Liver (tissue), 9 donors: Measurements from ENCODE around the gene GRIA3. TPM values are rescaled to one million over a fixed set of nuclear protein-coding genes. Genes with fewer than 3 reads are reported as not detected.

ENCODE experiments used
- DNase-seq: peaks from one replicate; pipeline ENCODE4 v3.0.0-alpha.2; 2017; ENCODE audit warnings: low spot score
- H3K27ac ChIP-seq, 2 donors: one replicate each; pipeline ENCODE4 v1.7.0; 2013; ENCODE audit warnings: inconsistent platforms in 2 of 2, low read length in 2 of 2, control low read depth in 1 of 2, low read depth in 1 of 2, mild to moderate bottlenecking in 1 of 2
- H3K27me3 ChIP-seq, 4 donors: one replicate each; pipeline versions ENCODE4 v1.6.1 to v1.7.0; 2013; ENCODE audit warnings: low read length in 3 of 4, inconsistent platforms in 1 of 4, mild to moderate bottlenecking in 1 of 4, moderate library complexity in 1 of 4; ENCODE audit not compliant: control insufficient read depth in 4 of 4, insufficient read depth in 4 of 4
- H3K36me3 ChIP-seq, 4 donors: one replicate each; pipeline versions ENCODE4 v1.6.1 to v1.7.0; 2013; ENCODE audit warnings: low read length in 3 of 4, mild to moderate bottlenecking in 3 of 4, low read depth in 1 of 4, moderate library complexity in 1 of 4; ENCODE audit not compliant: control insufficient read depth in 4 of 4, insufficient read depth in 3 of 4
- H3K4me1 ChIP-seq, 4 donors: one replicate each; pipeline versions ENCODE4 v1.6.1 to v1.7.0; 2013; ENCODE audit warnings: low read length in 3 of 4, mild to moderate bottlenecking in 3 of 4, moderate library complexity in 1 of 4; ENCODE audit not compliant: control insufficient read depth in 4 of 4, insufficient read depth in 4 of 4
- H3K4me3 ChIP-seq, 3 donors: one replicate each; pipeline versions ENCODE4 v1.6.1 to v1.7.0; 2013; ENCODE audit warnings: low read length in 3 of 3, control low read depth in 1 of 3, low read depth in 1 of 3, mild to moderate bottlenecking in 1 of 3
- H3K9ac ChIP-seq, 2 donors: one replicate each; pipeline ENCODE4 v1.7.0; 2013; ENCODE audit warnings: low read length in 2 of 2, mild to moderate bottlenecking in 2 of 2, moderate library complexity in 2 of 2, control low read depth in 1 of 2, low read depth in 1 of 2
- H3K9me3 ChIP-seq, 4 donors: one replicate each; pipeline versions ENCODE4 v1.6.1 to v1.7.0; 2013; ENCODE audit warnings: low read length in 3 of 4; ENCODE audit not compliant: control insufficient read depth in 4 of 4
- CTCF ChIP-seq: fragments of 150-350 bp; IDR thresholded peaks from 2 replicates; pipeline ENCODE4 v1.5.1; 2017; ENCODE audit warnings: improper control_type of control experiment, low read depth, low read length; ENCODE audit not compliant: missing input control
- EGR1 ChIP-seq, 2 donors: IDR thresholded peaks; 2 replicates each; pipeline ENCODE4 v1.6.1; 2016 to 2018; ENCODE audit warnings: antibody characterized with exemption in 2 of 2, low read depth in 2 of 2
- FOXA1 ChIP-seq: IDR thresholded peaks from 2 replicates; pipeline ENCODE4 v1.6.1; 2016; ENCODE audit warnings: antibody characterized with exemption
- FOXA2 ChIP-seq: IDR thresholded peaks from 2 replicates; pipeline ENCODE4 v1.6.1; 2016; ENCODE audit warnings: antibody characterized with exemption
- GABPA ChIP-seq, 2 donors: IDR thresholded peaks in 1 of 2; conservative IDR thresholded peaks in 1 of 2; 2 replicates each; pipeline ENCODE4 v1.6.1; 2016; ENCODE audit warnings: antibody characterized with exemption in 2 of 2, mild to moderate bottlenecking in 1 of 2, moderate library complexity in 1 of 2
- HNF4A ChIP-seq, 2 donors: conservative IDR thresholded peaks; 2 replicates each; pipeline ENCODE4 v1.6.1; 2016; ENCODE audit warnings: antibody characterized with exemption in 2 of 2, mild to moderate bottlenecking in 2 of 2
- HNF4G ChIP-seq: IDR thresholded peaks from 2 replicates; pipeline ENCODE4 v1.6.1; 2016; ENCODE audit warnings: antibody characterized with exemption
- JUND ChIP-seq, 2 donors: IDR thresholded peaks; 2 replicates each; pipeline ENCODE4 v1.6.1; 2016; ENCODE audit warnings: antibody characterized with exemption in 2 of 2
- NR2F2 ChIP-seq: IDR thresholded peaks from 2 replicates; pipeline ENCODE4 v1.6.1; 2016; ENCODE audit warnings: antibody characterized with exemption
- RAD21 ChIP-seq, 2 donors: IDR thresholded peaks; 2 replicates each; pipeline ENCODE4 v1.6.1; 2016; ENCODE audit warnings: antibody characterized with exemption in 2 of 2, mild to moderate bottlenecking in 2 of 2
- REST ChIP-seq: IDR thresholded peaks from 2 replicates; pipeline ENCODE4 v1.6.1; 2016; ENCODE audit warnings: antibody characterized with exemption, mild to moderate bottlenecking
- RXRA ChIP-seq, 2 donors: IDR thresholded peaks; 2 replicates each; pipeline ENCODE4 v1.6.1; 2017 to 2018; ENCODE audit warnings: antibody characterized with exemption in 2 of 2, mild to moderate bottlenecking in 1 of 2
- SP1 ChIP-seq: IDR thresholded peaks from 2 replicates; pipeline ENCODE4 v1.6.1; 2018; ENCODE audit warnings: antibody characterized with exemption, mild to moderate bottlenecking
- YY1 ChIP-seq: IDR thresholded peaks from 2 replicates; pipeline ENCODE4 v1.6.1; 2016; ENCODE audit warnings: antibody characterized with exemption, mild to moderate bottlenecking
- WGBS: extraction: QIAGEN DNeasy Blood & Tissue Kit; methylation state at CpG from one replicate; pipeline ENCODE4 v1.1.7; 2013; 5-methylcytosine and 5-hydroxymethylcytosine counted together
- polyA plus RNA-seq, 2 donors: library from polyadenylated mRNA; stranded (reverse) in 1 of 2; unstranded in 1 of 2; fragments of 200-250 nt in 1 of 2; fragments of >200 nt in 1 of 2; fragmentation: Nextera tagmentation in 1 of 2; extraction: Ambion mirVana in 1 of 2; gene quantifications; one replicate each; pipeline versions ENCODE4 v1.2.1 to v1.2.3, GENCODE V29; 2013 to 2015
- total RNA-seq, 2 donors: library from RNA; depleted of rRNA; stranded (reverse); fragments of >200 nt; gene quantifications; one replicate each; pipeline ENCODE4 v1.2.3, GENCODE V29; 2014
- TF ChIP-seq, protein P1 (sequence below): IDR thresholded peaks from 2 replicates; pipeline ENCODE4 v1.6.1; 2016; ENCODE audit warnings: antibody characterized with exemption
- TF ChIP-seq, protein P2 (sequence below): IDR thresholded peaks from 2 replicates; pipeline ENCODE4 v1.6.1; 2016; ENCODE audit warnings: antibody characterized with exemption
- TF ChIP-seq, protein P3 (sequence below): IDR thresholded peaks from 2 replicates; pipeline ENCODE4 v1.6.1; 2016; ENCODE audit warnings: antibody characterized with exemption
- donor health status: healthy.
- donor health status: healthy.
- donor health status: healthy.
- donor health status: healthy.
- donor health status: healthy.

GRIA3 gene
- total and polyA plus RNA-seq, 4 donors, result 1.5 to 3.4 (median 2.9) TPM

DNA sequence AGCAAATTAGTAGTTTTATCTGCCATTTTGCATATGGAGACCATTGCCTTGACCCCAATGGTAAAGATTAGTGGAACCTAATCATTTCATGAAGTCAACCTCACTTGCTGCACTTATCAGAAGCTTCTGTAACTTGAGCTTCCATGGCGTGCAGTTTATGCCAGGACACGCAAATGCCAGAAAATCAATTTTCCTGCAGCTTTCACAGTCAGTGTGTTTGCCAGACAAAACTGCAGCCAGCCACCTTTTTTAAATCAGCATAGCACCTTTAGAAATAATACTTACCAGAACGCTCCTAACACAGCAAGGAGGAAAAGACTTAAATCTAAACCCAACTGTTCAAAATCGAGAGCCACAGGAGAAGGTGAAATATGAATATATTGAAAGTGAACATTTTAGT, 265.3 kb downstream of the GRIA3 start:
- TF ChIP-seq RAD21 (IDR thresholded peaks at IDR 0.05) (no peak), REST (no peak), HNF4A (conservative IDR thresholded peaks at IDR 0.05) (no peak), JUND (IDR thresholded peaks at IDR 0.05) (no peak), NR2F2 (no peak), RXRA (IDR thresholded peaks at IDR 0.05) (no peak), EGR1 (IDR thresholded peaks at IDR 0.05; ENCODE audit: low read depth in 2 of 2) (no peak), HNF4G (no peak), SP1 (no peak), YY1 (no peak), CTCF (no peak), FOXA1 (no peak), GABPA (IDR thresholded peaks at IDR 0.05 in 1 of 2, conservative IDR thresholded peaks at IDR 0.05 in 1 of 2) (no peak), FOXA2 (no peak)
- TF ChIP-seq, protein P1, sequence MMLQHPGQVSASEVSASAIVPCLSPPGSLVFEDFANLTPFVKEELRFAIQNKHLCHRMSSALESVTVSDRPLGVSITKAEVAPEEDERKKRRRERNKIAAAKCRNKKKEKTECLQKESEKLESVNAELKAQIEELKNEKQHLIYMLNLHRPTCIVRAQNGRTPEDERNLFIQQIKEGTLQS, result no peak
- TF ChIP-seq, protein P2, sequence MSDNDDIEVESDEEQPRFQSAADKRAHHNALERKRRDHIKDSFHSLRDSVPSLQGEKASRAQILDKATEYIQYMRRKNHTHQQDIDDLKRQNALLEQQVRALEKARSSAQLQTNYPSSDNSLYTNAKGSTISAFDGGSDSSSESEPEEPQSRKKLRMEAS, result no peak
- no peak overlapping the region for H3K4me3 ChIP-seq
- H3K9me3 ChIP-seq, result no peaks in the 10 kb centered on the region
- H3K27me3 ChIP-seq, result no peaks in the 10 kb centered on the region
- no peak for DNase-seq
- 52% methylated on average over 4 of the region's 4 CpGs for WGBS
- no peak overlapping the region for H3K27ac ChIP-seq
- no peaks in the 10 kb centered on the region for H3K36me3 ChIP-seq
- no peak overlapping the region for H3K9ac ChIP-seq
- peaks cover 0 to 6% (median 0%) of the 10 kb centered on the region in 4 donors for H3K4me1 ChIP-seq

- no peak overlapping the region for H3K9ac ChIP-seq
- no peaks in the 10 kb centered on the region for H3K36me3 ChIP-seq
- no peaks in the 10 kb centered on the region for H3K27me3 ChIP-seq
- DNase-seq, result no peak
- TF ChIP-seq NR2F2 (no peak), EGR1 (IDR thresholded peaks at IDR 0.05; ENCODE audit: low read depth in 2 of 2) (no peak), CTCF (peak; percentile 24), RXRA (IDR thresholded peaks at IDR 0.05) (no peak), REST (no peak), RAD21 (IDR thresholded peaks at IDR 0.05) (peak; percentile 65 to 71), YY1 (no peak)
- TF ChIP-seq, protein P3, sequence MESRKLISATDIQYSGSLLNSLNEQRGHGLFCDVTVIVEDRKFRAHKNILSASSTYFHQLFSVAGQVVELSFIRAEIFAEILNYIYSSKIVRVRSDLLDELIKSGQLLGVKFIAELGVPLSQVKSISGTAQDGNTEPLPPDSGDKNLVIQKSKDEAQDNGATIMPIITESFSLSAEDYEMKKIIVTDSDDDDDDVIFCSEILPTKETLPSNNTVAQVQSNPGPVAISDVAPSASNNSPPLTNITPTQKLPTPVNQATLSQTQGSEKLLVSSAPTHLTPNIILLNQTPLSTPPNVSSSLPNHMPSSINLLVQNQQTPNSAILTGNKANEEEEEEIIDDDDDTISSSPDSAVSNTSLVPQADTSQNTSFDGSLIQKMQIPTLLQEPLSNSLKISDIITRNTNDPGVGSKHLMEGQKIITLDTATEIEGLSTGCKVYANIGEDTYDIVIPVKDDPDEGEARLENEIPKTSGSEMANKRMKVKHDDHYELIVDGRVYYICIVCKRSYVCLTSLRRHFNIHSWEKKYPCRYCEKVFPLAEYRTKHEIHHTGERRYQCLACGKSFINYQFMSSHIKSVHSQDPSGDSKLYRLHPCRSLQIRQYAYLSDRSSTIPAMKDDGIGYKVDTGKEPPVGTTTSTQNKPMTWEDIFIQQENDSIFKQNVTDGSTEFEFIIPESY, result no peak
- TF ChIP-seq, protein P2, result no peak
- TF ChIP-seq, protein P1, result no peak
- 50% methylated on average over 3 of the region's 3 CpGs for WGBS
- peaks cover 0 to 6% (median 0%) of the 10 kb centered on the region in 4 donors for H3K4me1 ChIP-seq
- no peaks in the 10 kb centered on the region for H3K9me3 ChIP-seq
- H3K4me3 ChIP-seq, result no peak overlapping the region
- H3K27ac ChIP-seq, result no peak overlapping the region
Observed at GRCh38 chrX:123450222-123450621, 266.1 kb downstream of the GRIA3 start.
